Measurements from ENCODE around the gene KCNE3. TPM values are rescaled to one million over a fixed set of nuclear protein-coding genes. Genes with fewer than 3 reads are reported as not detected.
A peak's percentile ranks its signal among the peaks of the same experiment; 100 is the strongest.

KCNE3 gene
- total RNA-seq, 1 experiment from 2014 or later, result 4.9 TPM

DNA sequence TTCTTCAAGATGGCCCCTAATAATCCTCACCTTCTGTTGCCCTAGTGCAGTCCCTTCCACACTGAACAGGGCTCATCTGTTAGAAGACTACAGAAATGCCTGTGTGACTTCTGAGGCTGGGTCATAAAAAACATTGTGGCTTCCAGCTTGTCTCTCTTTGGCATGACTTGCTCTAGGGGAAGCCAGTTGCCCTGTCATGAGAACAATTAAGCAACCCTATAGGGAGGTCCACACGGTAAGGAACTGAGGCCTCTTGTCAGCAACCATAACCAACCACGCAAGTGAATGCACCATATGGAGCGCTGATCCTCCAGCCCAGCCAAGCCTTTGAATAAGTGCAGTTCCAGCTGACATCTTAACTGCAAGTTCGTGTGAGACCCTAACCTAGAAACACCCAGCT lies 23.6 kb upstream of the KCNE3 start:
- H2BK12ac ChIP-seq (ENCODE audit: insufficient read length, low read depth, low read length), result no peak overlapping the region
- no peak overlapping the region for H2BK15ac ChIP-seq (ENCODE audit: low read depth, low read length)
- H3T11ph ChIP-seq (ENCODE audit: low read length), result no peak overlapping the region
- H3K9me3 ChIP-seq (ENCODE audit: control insufficient read depth, low read depth, low read length), result no peaks in the 10 kb centered on the region
- H2BK5ac ChIP-seq (ENCODE audit: insufficient read length, low read length), result no peak overlapping the region
- no peaks in the 10 kb centered on the region for H4K20me1 ChIP-seq (ENCODE audit: control insufficient read depth, insufficient read depth, insufficient read length)
- Mint-ChIP-seq H3K27me3 (ENCODE audit: low read depth) (no peaks in the 10 kb centered on the region), H3K4me1 (peaks cover 13 to 21% of the 10 kb centered on the region in 2 experiments), H3K9me3 (peaks cover 0 to 5% of the 10 kb centered on the region in 2 experiments; a peak in 2 of 5 replicates), H3K4me3 (no peak overlapping the region), H3K36me3 (ENCODE audit: insufficient read depth in 1 of 3, low read depth in 3 of 3) (peaks cover 6 to 22% (median 7%) of the 10 kb centered on the region in 3 experiments), H3K27ac (peak overlapping the region in 1 of 3 experiments; percentile 52; a peak in 1 of 7 replicates)
- no peak for DNase-seq
- no peak overlapping the region for H3K4me2 ChIP-seq (ENCODE audit: insufficient read depth, insufficient read length, low read length)
- no peaks in the 10 kb centered on the region; the same call in 1 of the 2 replicates for H3K4me1 ChIP-seq (ENCODE audit: insufficient read depth, low read length)
- no peak overlapping the region for H2BK20ac ChIP-seq (ENCODE audit: low read depth, low read length, poor library complexity, severe bottlenecking)
- H4K91ac ChIP-seq (ENCODE audit: insufficient read length, low read depth, low read length), result no peak overlapping the region
- no peak overlapping the region for H3K23ac ChIP-seq (ENCODE audit: insufficient read length, low read depth, low read length)
- no peak overlapping the region for H2BK120ac ChIP-seq (ENCODE audit: low read depth, low read length, poor library complexity, severe bottlenecking)
- H3K27me3 ChIP-seq (ENCODE audit: insufficient read depth, low read length), result no peaks in the 10 kb centered on the region
- no peaks in the 10 kb centered on the region for H3K79me2 ChIP-seq (ENCODE audit: insufficient read depth, low read length)
- no peak overlapping the region for H3K56ac ChIP-seq (ENCODE audit: insufficient read length, low read depth, low read length)
- H3K18ac ChIP-seq (ENCODE audit: insufficient read length, low read depth, low read length), result no peak overlapping the region
- TF ChIP-seq, protein P1, sequence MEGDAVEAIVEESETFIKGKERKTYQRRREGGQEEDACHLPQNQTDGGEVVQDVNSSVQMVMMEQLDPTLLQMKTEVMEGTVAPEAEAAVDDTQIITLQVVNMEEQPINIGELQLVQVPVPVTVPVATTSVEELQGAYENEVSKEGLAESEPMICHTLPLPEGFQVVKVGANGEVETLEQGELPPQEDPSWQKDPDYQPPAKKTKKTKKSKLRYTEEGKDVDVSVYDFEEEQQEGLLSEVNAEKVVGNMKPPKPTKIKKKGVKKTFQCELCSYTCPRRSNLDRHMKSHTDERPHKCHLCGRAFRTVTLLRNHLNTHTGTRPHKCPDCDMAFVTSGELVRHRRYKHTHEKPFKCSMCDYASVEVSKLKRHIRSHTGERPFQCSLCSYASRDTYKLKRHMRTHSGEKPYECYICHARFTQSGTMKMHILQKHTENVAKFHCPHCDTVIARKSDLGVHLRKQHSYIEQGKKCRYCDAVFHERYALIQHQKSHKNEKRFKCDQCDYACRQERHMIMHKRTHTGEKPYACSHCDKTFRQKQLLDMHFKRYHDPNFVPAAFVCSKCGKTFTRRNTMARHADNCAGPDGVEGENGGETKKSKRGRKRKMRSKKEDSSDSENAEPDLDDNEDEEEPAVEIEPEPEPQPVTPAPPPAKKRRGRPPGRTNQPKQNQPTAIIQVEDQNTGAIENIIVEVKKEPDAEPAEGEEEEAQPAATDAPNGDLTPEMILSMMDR (conservative IDR thresholded peaks at IDR 0.05), result no peak
- H3K14ac ChIP-seq (ENCODE audit: insufficient read depth, low read length), result no peak overlapping the region
- no peak overlapping the region for H2AK5ac ChIP-seq (ENCODE audit: insufficient read length, low read length)
- WGBS (ENCODE audit: extremely low coverage, insufficient read length, low lambda C conversion rate), result no CpG with 5 or more reads among the region's 4 CpGs
- no peaks in the 10 kb centered on the region for H3K79me1 ChIP-seq (ENCODE audit: insufficient read depth, low read depth, low read length, poor library complexity, severe bottlenecking)
- H3K27ac ChIP-seq (ENCODE audit: insufficient read length, low read depth, low read length), result no peak overlapping the region
- H2AFZ ChIP-seq (ENCODE audit: low read length), result no peak overlapping the region
- no peak overlapping the region for H3K9ac ChIP-seq (ENCODE audit: extremely low read depth, insufficient read length, low read length)
- H4K8ac ChIP-seq (replicated peaks; ENCODE audit: insufficient read length, low read depth, low read length), result no peak overlapping the region
- peaks cover 8% of the 10 kb centered on the region for H3K23me2 ChIP-seq (ENCODE audit: insufficient read length, low read depth, low read length, poor library complexity, severe bottlenecking)
- H4K5ac ChIP-seq (ENCODE audit: insufficient read length, low read depth, low read length), result no peak overlapping the region
- H3K4ac ChIP-seq (ENCODE audit: low read depth, low read length), result no peak overlapping the region

Data from H9 (cell line).